Measurements from ENCODE around the gene IQUB.
"Not testable (repeated sequence)": the region's sequence is repeated elsewhere in the genome, so short reads cannot be mapped to it uniquely, and the experiment has no call there.

IQUB gene

GRCh38 chr7:123492485-123492884 is 41.9 kb downstream of the IQUB start:
- no peak for DNase-seq (ENCODE audit: low read depth in 3 of 3)

GRCh38 chr7:123485721-123486120 is 48.7 kb downstream of the IQUB start:
- no peak for DNase-seq (ENCODE audit: low read depth in 3 of 3)

GRCh38 chr7:123485187-123485586 is 49.2 kb downstream of the IQUB start:
- DNase-seq (ENCODE audit: low read depth in 3 of 3) = no peak

- no peak for DNase-seq (ENCODE audit: low read depth in 3 of 3)
Measured at GRCh38 chr7:123484199-123484598, 50.2 kb downstream of the IQUB start.

- DNase-seq (ENCODE audit: low read depth in 3 of 3) = no peak
Measured at GRCh38 chr7:123480107-123480506, 54.3 kb downstream of the IQUB start.

DNA sequence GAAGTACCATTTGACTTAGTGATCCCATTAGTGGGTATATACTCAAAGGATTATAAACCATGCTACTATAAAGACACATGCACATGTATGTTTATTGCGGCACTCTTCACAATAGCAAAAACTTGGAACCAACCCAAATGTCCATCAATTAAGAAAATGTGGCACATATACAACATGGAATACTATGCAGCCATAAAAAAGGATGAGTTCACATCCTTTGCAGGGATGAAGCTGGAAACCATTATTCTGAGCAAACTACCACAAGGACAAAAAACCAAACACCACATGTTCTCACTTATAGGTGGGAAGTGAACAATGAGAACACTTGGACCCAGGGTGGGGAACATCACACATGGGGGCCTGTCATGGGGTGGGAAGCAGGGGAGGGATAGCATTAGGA is 56.3 kb downstream of the IQUB start:
- not testable (repeated sequence) for DNase-seq (ENCODE audit: low read depth in 3 of 3)

- DNase-seq (ENCODE audit: low read depth in 3 of 3) = no peak
Measured at GRCh38 chr7:123472750-123473445, 61.5 kb downstream of the IQUB start.

GRCh38 chr7:123472327-123472726 is 62.1 kb downstream of the IQUB start:
- no peak for DNase-seq (ENCODE audit: low read depth in 3 of 3)

DNA sequence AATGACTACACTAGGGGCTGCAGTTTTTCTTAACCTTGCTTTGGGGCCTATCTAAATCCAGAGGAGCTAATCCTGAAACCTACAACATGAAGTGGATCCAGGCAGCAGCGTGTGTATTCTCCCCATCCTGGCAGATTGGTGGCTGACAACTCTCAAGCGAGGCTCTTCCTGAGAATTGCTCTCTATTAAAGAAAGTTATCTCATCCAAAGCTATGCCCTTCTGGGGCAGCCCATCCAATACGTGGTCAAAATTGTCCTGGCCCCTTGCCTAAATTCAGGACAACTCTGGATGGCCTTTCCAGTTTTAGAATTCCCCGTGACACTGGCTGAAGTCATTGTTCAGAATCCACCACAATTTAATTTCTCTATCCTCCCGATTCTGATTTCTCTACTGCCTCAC is 66.1 kb downstream of the IQUB start:
- DNase-seq (ENCODE audit: low read depth in 3 of 3) = no peak

DNA sequence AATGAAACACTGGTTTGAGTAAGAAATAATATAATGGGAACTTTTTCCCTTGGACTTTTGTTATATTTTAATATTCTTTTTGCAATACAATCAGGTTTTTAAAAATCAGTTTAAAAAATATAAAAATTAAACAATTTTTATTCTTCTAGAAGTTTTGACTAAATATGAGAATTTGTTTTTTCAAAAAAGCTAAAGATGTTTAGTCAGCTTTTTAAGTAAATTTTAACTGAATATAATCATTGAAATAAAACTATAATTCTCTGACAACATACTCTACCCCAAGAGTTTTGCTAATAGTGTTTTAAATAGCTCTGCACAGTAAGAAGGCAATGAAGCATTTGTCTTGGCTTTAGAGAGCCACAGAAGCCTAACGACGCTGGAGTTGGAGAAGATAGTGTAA is 70.5 kb downstream of the IQUB start:
- DNase-seq (ENCODE audit: low read depth in 3 of 3) = no peak

- no peak for DNase-seq (ENCODE audit: low read depth in 3 of 3)
Measured at GRCh38 chr7:123460616-123461015, 73.8 kb downstream of the IQUB start.

GRCh38 chr7:123455965-123456470 is 78.4 kb downstream of the IQUB start:
- no peak for DNase-seq (ENCODE audit: low read depth in 3 of 3)

GRCh38 chr7:123440101-123440548 is 94.3 kb downstream of the IQUB start:
- DNase-seq (ENCODE audit: low read depth in 3 of 3) = no peak

DNA sequence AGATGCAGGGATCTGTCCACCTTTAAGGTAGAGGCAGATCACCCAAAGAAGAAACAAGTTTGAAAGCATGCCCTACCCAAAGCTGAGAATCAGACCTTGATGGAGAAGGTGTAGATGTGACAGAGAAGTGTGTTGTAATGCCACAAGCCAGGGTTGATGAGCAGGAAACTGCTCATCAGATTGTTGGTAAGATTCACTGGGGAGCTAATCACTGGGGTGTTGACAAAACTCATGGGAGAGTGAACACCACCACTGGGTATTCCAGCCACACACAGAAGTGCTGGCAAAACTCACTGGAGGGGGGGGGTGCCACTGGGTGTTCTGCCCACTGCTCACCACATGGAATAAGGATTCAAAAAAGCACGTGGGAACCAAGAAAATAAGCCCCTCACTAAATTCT is 95.2 kb downstream of the IQUB start:
- DNase-seq (ENCODE audit: low read depth in 3 of 3) = no peak

DNA sequence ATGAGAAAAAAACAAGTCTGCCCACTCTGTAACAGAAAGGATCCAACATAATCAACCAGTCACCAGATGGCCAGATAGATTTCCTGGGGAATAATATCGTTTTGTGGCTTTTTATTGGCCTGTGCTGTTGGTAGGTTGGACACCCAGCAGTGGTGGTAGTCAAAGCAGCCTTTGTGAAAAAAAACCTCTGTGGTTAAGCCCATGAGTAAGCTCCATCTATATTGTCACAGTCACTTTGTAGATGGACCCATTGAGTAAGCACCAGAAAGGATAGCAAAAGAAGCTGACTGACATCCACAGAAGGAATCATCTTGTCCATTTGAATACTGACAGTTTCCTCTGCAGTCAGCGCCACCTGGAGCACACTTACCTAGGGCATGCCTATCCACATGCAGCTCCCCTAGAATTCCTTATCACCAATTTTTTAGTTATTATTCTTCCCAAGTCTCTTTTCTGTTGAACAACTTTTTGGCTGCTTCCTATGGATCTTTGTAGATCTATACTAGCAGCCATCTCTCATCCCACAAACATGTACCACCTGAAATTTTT is 96.9 kb downstream of the IQUB start:
- no peak for DNase-seq (ENCODE audit: low read depth in 3 of 3)

- DNase-seq (ENCODE audit: low read depth in 3 of 3) = no peak
Measured at GRCh38 chr7:123435080-123435700, 99.2 kb downstream of the IQUB start.

- no peak for DNase-seq (ENCODE audit: low read depth in 3 of 3)
Measured at GRCh38 chr7:123433665-123434064, 100.7 kb downstream of the IQUB start.

- no peak for DNase-seq (ENCODE audit: low read depth in 3 of 3)
Measured at GRCh38 chr7:123432601-123433000, 101.8 kb downstream of the IQUB start.

DNA sequence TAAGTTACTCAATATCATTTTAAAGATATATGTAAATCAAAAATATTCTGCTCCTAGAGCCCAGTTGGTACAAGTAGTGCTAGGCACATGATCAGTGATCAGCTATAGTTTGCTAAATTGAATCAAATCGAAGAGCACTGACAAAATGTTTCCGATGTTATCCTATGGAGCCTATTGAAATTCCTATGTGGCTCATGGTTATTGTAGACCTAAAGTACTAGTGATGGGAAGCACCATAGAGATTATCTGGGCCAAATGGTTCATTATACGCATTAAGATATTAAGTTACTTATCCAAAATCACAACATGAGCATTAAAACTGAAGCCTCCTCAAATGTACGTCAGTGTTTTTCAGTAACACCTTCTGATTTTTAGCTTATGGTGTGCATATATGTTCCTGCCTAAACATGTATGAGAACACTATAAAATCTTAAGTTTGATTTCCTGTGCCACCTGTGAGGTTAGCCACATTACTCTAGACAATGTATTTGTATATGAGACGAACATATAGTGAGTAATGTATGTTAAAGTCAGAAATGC is 103.2 kb downstream of the IQUB start:
- no peak for DNase-seq (ENCODE audit: low read depth in 3 of 3)

GRCh38 chr7:123425246-123425645 is 109.1 kb downstream of the IQUB start:
- no peak for DNase-seq (ENCODE audit: low read depth in 3 of 3)

GRCh38 chr7:123424463-123424862 is 109.9 kb downstream of the IQUB start:
- no peak for DNase-seq (ENCODE audit: low read depth in 3 of 3)

DNA sequence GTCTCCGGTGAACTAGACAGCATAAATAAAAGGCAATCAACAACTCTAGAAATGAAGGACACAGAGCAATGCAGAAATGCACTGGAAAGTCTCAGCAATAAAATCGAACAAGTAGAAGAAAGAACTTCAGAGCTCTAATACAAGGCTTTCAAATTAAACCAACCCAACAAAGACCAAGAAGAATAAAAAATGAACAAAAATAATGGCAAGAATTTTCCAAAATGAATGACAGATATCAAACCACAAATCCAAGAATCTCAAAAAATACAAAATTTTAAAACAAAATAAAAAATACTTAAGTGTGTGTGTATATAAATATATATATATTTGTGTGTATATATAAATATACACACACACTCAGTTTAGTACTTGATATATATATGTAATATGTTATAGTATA is 110.8 kb downstream of the IQUB start:
- DNase-seq (ENCODE audit: low read depth in 3 of 3) = no peak

DNA sequence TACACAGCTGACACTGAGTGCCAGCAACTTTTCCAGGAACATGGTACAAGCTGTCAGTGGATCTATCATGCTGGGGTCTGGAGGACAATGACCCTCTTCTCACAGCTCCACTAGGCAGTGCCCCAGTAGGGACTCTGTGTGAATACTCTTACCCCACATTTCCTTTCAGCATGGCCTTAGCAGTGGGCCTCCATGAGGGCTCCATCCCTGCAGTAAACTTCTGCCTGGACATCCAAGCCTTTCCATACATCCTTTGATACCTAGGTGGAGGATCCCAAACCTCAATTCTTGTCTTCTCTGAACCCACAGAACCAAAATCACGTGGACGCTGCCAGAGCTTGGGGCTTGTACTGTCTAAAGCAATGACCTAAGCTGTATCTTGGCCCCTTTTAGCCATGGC is 116.8 kb downstream of the IQUB start:
- DNase-seq (ENCODE audit: low read depth in 3 of 3) = no peak

Measured in stimulated activated CD4-positive, alpha-beta T cell treated with anti-CD3 and anti-CD28 coated beads, TNF-alpha, amount 100 ng/mL, for 24 hours (primary cell).